ENCODE results near the gene SNRNP48. TPM values are rescaled to one million over a fixed set of nuclear protein-coding genes. Genes with fewer than 3 reads are reported as not detected.

The SNRNP48 gene
- total RNA-seq, 1 donor from 2014 or later: 13.1 TPM

GRCh38 chr6:7561153-7561964 is 28.6 kb upstream of the SNRNP48 start:
- Histone ChIP-seq H3K9me3 (ENCODE audit: insufficient read depth, low read depth, low read length) (no peaks in the 10 kb centered on the region), H4K20me1 (ENCODE audit: insufficient read depth, low read length) (peaks cover 3% of the 10 kb centered on the region), H3K9ac (ENCODE audit: low read length) (no peak overlapping the region), H2AFZ (ENCODE audit: low read depth, low read length) (no peak overlapping the region), H3K36me3 (ENCODE audit: insufficient read depth, low read length) (peaks cover 54% of the 10 kb centered on the region), H3K4me2 (ENCODE audit: low read length) (no peak overlapping the region), H3K79me2 (ENCODE audit: insufficient read depth, low read length) (peaks cover 8% of the 10 kb centered on the region), H3K4me1 (ENCODE audit: insufficient read depth, low read length) (no peaks in the 10 kb centered on the region), H3K4me3 (ENCODE audit: insufficient read depth, low read depth, low read length) (no peak overlapping the region), H3K27me3 (ENCODE audit: insufficient read depth, low read length) (no peaks in the 10 kb centered on the region), H3K27ac (ENCODE audit: low read depth, low read length) (no peak overlapping the region)
- Mint-ChIP-seq H3K9me3 (ENCODE audit: unreplicated experiment) (no peaks in the 10 kb centered on the region), H3K27ac (ENCODE audit: unreplicated experiment) (no peak overlapping the region), H3K36me3 (ENCODE audit: low read depth, unreplicated experiment) (peaks cover 30% of the 10 kb centered on the region), H3K27me3 (ENCODE audit: low read depth, unreplicated experiment) (no peaks in the 10 kb centered on the region), H3K4me1 (ENCODE audit: low read depth, unreplicated experiment) (peaks cover 7% of the 10 kb centered on the region), H3K4me3 (ENCODE audit: unreplicated experiment) (no peak overlapping the region)
- DNase-seq (ENCODE audit: low read depth) (no peak), FAIRE-seq (no peak)
- TF ChIP-seq, protein P1, sequence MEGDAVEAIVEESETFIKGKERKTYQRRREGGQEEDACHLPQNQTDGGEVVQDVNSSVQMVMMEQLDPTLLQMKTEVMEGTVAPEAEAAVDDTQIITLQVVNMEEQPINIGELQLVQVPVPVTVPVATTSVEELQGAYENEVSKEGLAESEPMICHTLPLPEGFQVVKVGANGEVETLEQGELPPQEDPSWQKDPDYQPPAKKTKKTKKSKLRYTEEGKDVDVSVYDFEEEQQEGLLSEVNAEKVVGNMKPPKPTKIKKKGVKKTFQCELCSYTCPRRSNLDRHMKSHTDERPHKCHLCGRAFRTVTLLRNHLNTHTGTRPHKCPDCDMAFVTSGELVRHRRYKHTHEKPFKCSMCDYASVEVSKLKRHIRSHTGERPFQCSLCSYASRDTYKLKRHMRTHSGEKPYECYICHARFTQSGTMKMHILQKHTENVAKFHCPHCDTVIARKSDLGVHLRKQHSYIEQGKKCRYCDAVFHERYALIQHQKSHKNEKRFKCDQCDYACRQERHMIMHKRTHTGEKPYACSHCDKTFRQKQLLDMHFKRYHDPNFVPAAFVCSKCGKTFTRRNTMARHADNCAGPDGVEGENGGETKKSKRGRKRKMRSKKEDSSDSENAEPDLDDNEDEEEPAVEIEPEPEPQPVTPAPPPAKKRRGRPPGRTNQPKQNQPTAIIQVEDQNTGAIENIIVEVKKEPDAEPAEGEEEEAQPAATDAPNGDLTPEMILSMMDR (IDR thresholded peaks at IDR 0.05; ENCODE audit: insufficient read depth, low read depth, low read length): no peak
- TF ChIP-seq EZH2 (IDR thresholded peaks at IDR 0.05; ENCODE audit: insufficient read depth, low read length): no peak

DNA sequence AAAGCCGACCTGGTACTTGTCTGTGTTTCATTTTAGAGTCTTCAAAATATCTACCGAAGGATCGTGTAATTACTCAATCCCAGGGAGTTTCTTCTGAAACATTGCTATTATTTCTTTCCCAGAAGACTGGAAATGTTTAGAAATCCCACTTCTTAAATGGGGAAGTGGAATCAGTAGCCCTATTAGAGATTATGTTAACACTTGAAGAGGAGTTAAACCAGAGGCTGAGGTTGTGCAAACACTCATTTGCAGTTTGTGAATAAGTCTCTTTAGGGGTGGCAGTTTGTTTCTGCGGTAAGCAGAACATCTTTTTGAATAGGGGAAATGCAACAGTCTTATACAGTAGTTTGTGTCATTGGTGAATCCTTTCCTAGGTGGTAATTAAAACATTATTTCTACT is 27.2 kb upstream of the SNRNP48 start:
- no peak for TF ChIP-seq EZH2 (IDR thresholded peaks at IDR 0.05; ENCODE audit: insufficient read depth, low read length)
- TF ChIP-seq, protein P1 (IDR thresholded peaks at IDR 0.05; ENCODE audit: insufficient read depth, low read depth, low read length): no peak
- DNase-seq (ENCODE audit: low read depth) (no peak), FAIRE-seq (no peak)
- H3K4me1 ChIP-seq (ENCODE audit: insufficient read depth, low read length): no peaks in the 10 kb centered on the region
- Mint-ChIP-seq H3K4me3 (ENCODE audit: unreplicated experiment) (no peak overlapping the region), H3K27me3 (ENCODE audit: low read depth, unreplicated experiment) (no peaks in the 10 kb centered on the region), H3K36me3 (ENCODE audit: low read depth, unreplicated experiment) (peaks cover 39% of the 10 kb centered on the region), H3K4me1 (ENCODE audit: low read depth, unreplicated experiment) (peaks cover 7% of the 10 kb centered on the region), H3K27ac (ENCODE audit: unreplicated experiment) (no peak overlapping the region), H3K9me3 (ENCODE audit: unreplicated experiment) (no peaks in the 10 kb centered on the region)
- H3K27ac ChIP-seq (ENCODE audit: low read depth, low read length): no peak overlapping the region
- H2AFZ ChIP-seq (ENCODE audit: low read depth, low read length): no peak overlapping the region
- H3K4me2 ChIP-seq (ENCODE audit: low read length): no peak overlapping the region
- H3K9ac ChIP-seq (ENCODE audit: low read length): no peak overlapping the region
- peaks cover 8% of the 10 kb centered on the region for H3K79me2 ChIP-seq (ENCODE audit: insufficient read depth, low read length)
- H3K27me3 ChIP-seq (ENCODE audit: insufficient read depth, low read length): no peaks in the 10 kb centered on the region
- peaks cover 63% of the 10 kb centered on the region for H3K36me3 ChIP-seq (ENCODE audit: insufficient read depth, low read length)
- H3K4me3 ChIP-seq (ENCODE audit: insufficient read depth, low read depth, low read length): no peak overlapping the region
- peaks cover 3% of the 10 kb centered on the region for H4K20me1 ChIP-seq (ENCODE audit: insufficient read depth, low read length)
- H3K9me3 ChIP-seq (ENCODE audit: insufficient read depth, low read depth, low read length): no peaks in the 10 kb centered on the region

GRCh38 chr6:7566107-7566506 is 23.9 kb upstream of the SNRNP48 start:
- no peak overlapping the region for H3K9ac ChIP-seq (ENCODE audit: low read length)
- H3K27ac ChIP-seq (ENCODE audit: low read depth, low read length): no peak overlapping the region
- H3K36me3 Mint-ChIP-seq (ENCODE audit: low read depth, unreplicated experiment): peaks cover 41% of the 10 kb centered on the region
- H3K9me3 Mint-ChIP-seq (ENCODE audit: unreplicated experiment): no peaks in the 10 kb centered on the region
- no peak overlapping the region for H3K4me3 Mint-ChIP-seq (ENCODE audit: unreplicated experiment)
- no peaks in the 10 kb centered on the region for H3K27me3 ChIP-seq (ENCODE audit: insufficient read depth, low read length)
- TF ChIP-seq, protein P1 (IDR thresholded peaks at IDR 0.05; ENCODE audit: insufficient read depth, low read depth, low read length): no peak
- no peak for TF ChIP-seq EZH2 (IDR thresholded peaks at IDR 0.05; ENCODE audit: insufficient read depth, low read length)
- peaks cover 8% of the 10 kb centered on the region for H3K79me2 ChIP-seq (ENCODE audit: insufficient read depth, low read length)
- H3K27me3 Mint-ChIP-seq (ENCODE audit: low read depth, unreplicated experiment): no peaks in the 10 kb centered on the region
- H3K4me3 ChIP-seq (ENCODE audit: insufficient read depth, low read depth, low read length): no peak overlapping the region
- H4K20me1 ChIP-seq (ENCODE audit: insufficient read depth, low read length): peaks cover 3% of the 10 kb centered on the region
- no peak for DNase-seq (ENCODE audit: low read depth)
- H2AFZ ChIP-seq (ENCODE audit: low read depth, low read length): no peak overlapping the region
- no peaks in the 10 kb centered on the region for H3K9me3 ChIP-seq (ENCODE audit: insufficient read depth, low read depth, low read length)
- FAIRE-seq: no peak
- H3K4me1 ChIP-seq (ENCODE audit: insufficient read depth, low read length): no peaks in the 10 kb centered on the region
- H3K27ac Mint-ChIP-seq (ENCODE audit: unreplicated experiment): no peak overlapping the region
- peaks cover 9% of the 10 kb centered on the region for H3K4me1 Mint-ChIP-seq (ENCODE audit: low read depth, unreplicated experiment)
- peaks cover 65% of the 10 kb centered on the region for H3K36me3 ChIP-seq (ENCODE audit: insufficient read depth, low read length)
- no peak overlapping the region for H3K4me2 ChIP-seq (ENCODE audit: low read length)
